H1 (cell line): Measurements from ENCODE around the gene TAF13. TPM values are rescaled to one million over a fixed set of nuclear protein-coding genes. Genes with fewer than 3 reads are reported as not detected.

Experiments used
- CTCF ChIA-PET: fragments of 300-600 bp; sonication (Branson Sonifier 250); formaldehyde crosslinking; loops from one replicate; lab custom pipeline; 2021; ENCODE audit not compliant: partially characterized antibody; lab: Charles Lee
- POLR2A ChIA-PET: fragments of 300-600 bp; sonication (Branson Sonifier 250); formaldehyde crosslinking; loops from one replicate; lab custom pipeline; 2021; ENCODE audit warnings: inconsistent platforms; ENCODE audit not compliant: partially characterized antibody; lab: Charles Lee
- DNase-seq, 2 experiments: peaks; one replicate each; pipeline versions ENCODE4 v3.0.0 to v3.0.0-alpha.2; 2010 to 2022; ENCODE audit warnings: low spot score in 2 of 2, low read depth in 1 of 2, mixed read lengths in 1 of 2
- FAIRE-seq: peaks from 2 replicates; lab custom pipeline; 2011; peaks lifted over from hg19 to GRCh38; lab: Jason Lieb, UNC
- H2AFZ ChIP-seq: 2 replicates; pipeline ENCODE4 v1.8.1; 2012; ENCODE audit warnings: low read length, inconsistent platforms
- H2AK5ac ChIP-seq: 2 replicates; pipeline ENCODE4 v1.6.1; 2013; ENCODE audit warnings: low read depth, low read length
- H2BK120ac ChIP-seq: replicated peaks from 2 replicates; pipeline ENCODE3; 2013; ENCODE audit warnings: low read depth, low read length, inconsistent platforms
- H2BK12ac ChIP-seq: 2 replicates; pipeline ENCODE4 v1.6.1; 2013; ENCODE audit warnings: low read depth, low read length
- H2BK15ac ChIP-seq: 2 replicates; pipeline ENCODE4 v1.6.1; 2013; ENCODE audit warnings: low read length
- H2BK20ac ChIP-seq: 2 replicates; pipeline ENCODE4 v1.6.1; 2013; ENCODE audit warnings: low read length
- H2BK5ac ChIP-seq: 2 replicates; pipeline ENCODE4 v1.6.1; 2013; ENCODE audit warnings: low read depth, low read length
- H3K14ac ChIP-seq: 2 replicates; pipeline ENCODE4 v1.6.1; 2013; ENCODE audit warnings: inconsistent platforms; ENCODE audit not compliant: insufficient read length
- H3K18ac ChIP-seq: 2 replicates; pipeline ENCODE4 v1.6.1; 2013; ENCODE audit warnings: low read length; ENCODE audit errors: extremely low read depth
- H3K23ac ChIP-seq: 2 replicates; pipeline ENCODE4 v1.6.1; 2013; ENCODE audit warnings: inconsistent platforms; ENCODE audit not compliant: insufficient read length
- H3K23me2 ChIP-seq: 2 replicates; pipeline ENCODE4 v1.6.1; 2013; ENCODE audit warnings: low read depth, low read length
- H3K27ac ChIP-seq: 2 replicates; pipeline ENCODE4 v1.6.1; 2011; ENCODE audit warnings: low read depth, low read length, inconsistent platforms
- H3K27me3 ChIP-seq, 4 experiments: replicated peaks in 1 of 4; 1 replicate in 1 of 4; 2 replicates in 3 of 4; pipeline versions ENCODE4 v1.6.1 to v1.8.1; 2011 to 2013; ENCODE audit warnings: low read length in 3 of 4, mild to moderate bottlenecking in 3 of 4, inconsistent platforms in 2 of 4, mixed read lengths in 2 of 4, moderate library complexity in 1 of 4; ENCODE audit not compliant: control insufficient read depth in 3 of 4, insufficient read depth in 3 of 4; ENCODE audit errors: extremely low read depth in 1 of 4
- H3K36me3 ChIP-seq, 4 experiments: 2 replicates each; pipeline versions ENCODE4 v1.6.1 to v1.8.1; 2011 to 2013; ENCODE audit warnings: mild to moderate bottlenecking in 4 of 4, low read length in 3 of 4, moderate library complexity in 2 of 4, control low read depth in 1 of 4, inconsistent platforms in 1 of 4; ENCODE audit not compliant: insufficient read depth in 4 of 4, control insufficient read depth in 2 of 4
- H3K4ac ChIP-seq: replicated peaks from 2 replicates; pipeline ENCODE3; 2013; ENCODE audit warnings: low read length, low read depth, mixed read lengths, inconsistent platforms; ENCODE audit not compliant: insufficient read length
- H3K4me1 ChIP-seq, 4 experiments: replicated peaks in 1 of 4; 1 replicate in 1 of 4; 2 replicates in 3 of 4; pipeline versions ENCODE4 v1.6.1 to v1.8.1; 2011 to 2013; ENCODE audit warnings: low read length in 3 of 4, inconsistent platforms in 2 of 4, mixed read lengths in 1 of 4; ENCODE audit not compliant: insufficient read depth in 4 of 4, control insufficient read depth in 3 of 4
- H3K4me2 ChIP-seq, 2 experiments: 2 replicates each; pipeline versions ENCODE4 v1.6.1 to v1.8.1; 2011 to 2013; ENCODE audit warnings: low read depth in 2 of 2, low read length in 2 of 2, control low read depth in 1 of 2, inconsistent platforms in 1 of 2, mild to moderate bottlenecking in 1 of 2; ENCODE audit not compliant: insufficient read depth in 1 of 2
- H3K4me3 ChIP-seq, 4 experiments: fragments of 200-600, 300-600 bp in 1 of 4; sonication (generic), shearing (Covaris generic), sonication (Bioruptor Twin) in 1 of 4; 2 replicates each; pipeline versions ENCODE4 v1.5.1 to v1.8.1; 2011 to 2016; ENCODE audit warnings: low read length in 4 of 4, low read depth in 3 of 4, control low read depth in 2 of 4, inconsistent platforms in 2 of 4, mild to moderate bottlenecking in 2 of 4, mixed read lengths in 1 of 4, moderate library complexity in 1 of 4; ENCODE audit not compliant: insufficient read depth in 2 of 4; ENCODE audit errors: extremely low read depth in 1 of 4
- H3K56ac ChIP-seq: replicated peaks from 2 replicates; pipeline ENCODE3; 2013; ENCODE audit warnings: low read depth, mild to moderate bottlenecking, mixed read lengths, low read length, inconsistent platforms; ENCODE audit not compliant: insufficient read length
- H3K79me1 ChIP-seq: 2 replicates; pipeline ENCODE4 v1.6.1; 2013; ENCODE audit warnings: low read depth, low read length, control low read depth
- H3K79me2 ChIP-seq, 2 experiments: 2 replicates each; pipeline versions ENCODE4 v1.6.1 to v1.8.1; 2012 to 2013; ENCODE audit warnings: low read length in 2 of 2, mild to moderate bottlenecking in 2 of 2, inconsistent platforms in 1 of 2; ENCODE audit not compliant: insufficient read depth in 2 of 2, control insufficient read depth in 1 of 2
- H3K9ac ChIP-seq, 4 experiments: replicated peaks in 1 of 4; 1 replicate in 1 of 4; 2 replicates in 3 of 4; pipeline versions ENCODE4 v1.6.1 to v1.8.1; 2011 to 2013; ENCODE audit warnings: low read depth in 3 of 4, low read length in 3 of 4, control low read depth in 2 of 4, mild to moderate bottlenecking in 2 of 4, moderate library complexity in 2 of 4, inconsistent platforms in 1 of 4; ENCODE audit errors: extremely low read depth in 1 of 4
- H3K9me3 ChIP-seq, 2 experiments: 2 replicates each; pipeline versions ENCODE4 v1.6.1 to v1.8.1; 2012 to 2013; ENCODE audit warnings: mild to moderate bottlenecking in 2 of 2, moderate library complexity in 2 of 2, control low read depth in 1 of 2, inconsistent platforms in 1 of 2, low read depth in 1 of 2, low read length in 1 of 2, mixed read lengths in 1 of 2; ENCODE audit not compliant: insufficient read depth in 2 of 2
- H4K20me1 ChIP-seq, 2 experiments: replicated peaks in 1 of 2; 2 replicates each; pipeline versions ENCODE3 to v1.8.1; 2011 to 2013; ENCODE audit warnings: inconsistent platforms in 2 of 2, low read length in 2 of 2, mild to moderate bottlenecking in 1 of 2; ENCODE audit not compliant: insufficient read depth in 2 of 2, control insufficient read depth in 1 of 2
- H4K5ac ChIP-seq: 2 replicates; pipeline ENCODE4 v1.6.1; 2013; ENCODE audit warnings: low read length, low read depth, mixed read lengths, inconsistent platforms; ENCODE audit not compliant: insufficient read length
- H4K8ac ChIP-seq: 2 replicates; pipeline ENCODE4 v1.8.0; 2013; ENCODE audit warnings: mild to moderate bottlenecking, moderate library complexity, low read length, inconsistent platforms; ENCODE audit not compliant: insufficient read depth; ENCODE audit errors: extremely low read depth
- H4K91ac ChIP-seq: replicated peaks from 2 replicates; pipeline ENCODE3; 2013; ENCODE audit warnings: low read length, mixed read lengths, inconsistent platforms; ENCODE audit not compliant: insufficient read length
- ASH2L ChIP-seq: fragments of 200-600, 300-600 bp; sonication (generic); IDR thresholded peaks from one replicate; pipeline ENCODE4 v1.7.1; 2017; ENCODE audit warnings: low read length
- BRCA1 ChIP-seq: IDR thresholded peaks from 2 replicates; pipeline ENCODE4 v1.6.1; 2012; ENCODE audit warnings: low read depth, low read length, improper control_type of control experiment
- CBX8 ChIP-seq: fragments of 300-800, 300-1000 bp; sonication (generic); IDR thresholded peaks from 2 replicates; pipeline ENCODE4 v1.7.1; 2016; ENCODE audit warnings: low read depth, low read length, borderline replicate concordance
- FOSL1 ChIP-seq: IDR thresholded peaks from 2 replicates; pipeline ENCODE4 v1.6.1; 2011; ENCODE audit warnings: mild to moderate bottlenecking, low read depth, low read length, moderate library complexity; ENCODE audit not compliant: insufficient read depth
- JUN ChIP-seq: IDR thresholded peaks from 2 replicates; pipeline ENCODE4 v1.6.1; 2011; ENCODE audit warnings: low read depth, mild to moderate bottlenecking, improper control_type of control experiment, low read length
- KDM1A ChIP-seq: fragments of 200-600, 300-600 bp; sonication (generic); IDR thresholded peaks from 2 replicates; pipeline ENCODE4 v1.7.1; 2016; ENCODE audit warnings: mild to moderate bottlenecking, low read length, borderline replicate concordance
- KDM5A ChIP-seq: fragments of 200-600 bp; IDR thresholded peaks from 2 replicates; pipeline ENCODE4 v1.7.1; 2012; ENCODE audit warnings: mild to moderate bottlenecking, low read length, inconsistent platforms, mixed read lengths
- NANOG ChIP-seq: IDR thresholded peaks from 2 replicates; pipeline ENCODE4 v1.6.1; 2011; ENCODE audit warnings: low read length, low read depth, mild to moderate bottlenecking, inconsistent platforms; ENCODE audit not compliant: insufficient read depth, poor library complexity, severe bottlenecking
- SUZ12 ChIP-seq: fragments of 200-600 bp; sonication (generic); IDR thresholded peaks from 2 replicates; pipeline ENCODE4 v1.6.1; 2012; ENCODE audit warnings: mild to moderate bottlenecking, inconsistent platforms, low read length, moderate library complexity, mixed read lengths
- ZNF274 ChIP-seq: IDR thresholded peaks from 2 replicates; pipeline ENCODE4 v1.7.0; 2012; ENCODE audit warnings: low read length, borderline replicate concordance; ENCODE audit errors: extremely low read depth
- WGBS, 2 experiments: shearing (Covaris generic) in 1 of 2; methylation state at CpG; one replicate each; pipeline versions ENCODE4 v1.1.6 to v1.1.7; 2013 to 2015; ENCODE audit warnings: low lambda C conversion rate in 2 of 2, mixed read lengths in 2 of 2, inconsistent platforms in 1 of 2, low coverage in 1 of 2, missing lambda C conversion rate in 1 of 2; ENCODE audit not compliant: insufficient replicate concordance in 2 of 2, insufficient coverage in 1 of 2, insufficient read length in 1 of 2; ENCODE audit errors: extremely low coverage in 1 of 2, missing lambda C conversion rate in 1 of 2; 5-methylcytosine and 5-hydroxymethylcytosine counted together
- polyA plus RNA-seq, 7 experiments: library from polyadenylated mRNA; depleted of rRNA in 3 of 7; stranded (reverse) in 5 of 7; unstranded in 2 of 7; fragments of >200 nt in 5 of 7; fragments of 200-250 nt in 2 of 7; gene quantifications; 1 replicate in 5 of 7; 2 replicates in 1 of 7; 4 replicates in 1 of 7; pipeline versions ENCODE4 v1.2.1 to v1.2.3, GENCODE V29; 2011 to 2013; ENCODE audit warnings: missing spikeins in 2 of 7, mixed read lengths in 2 of 7
- total RNA-seq: library from RNA; stranded (reverse); fragmentation: NEBNext Ultra II Directional; extraction: Animal tissue kit (Norgen Biotek cat#: 25700); gene quantifications from 2 replicates; pipeline ENCODE4 v1.2.1, GENCODE V29; 2021
- TF ChIP-seq, protein P1 (sequence below): IDR thresholded peaks from 2 replicates; pipeline ENCODE4 v1.6.1; 2012; ENCODE audit warnings: inconsistent platforms

TAF13 gene
- total and polyA plus RNA-seq, 2 of the 8 experiments (the other 6 are each of a cell fraction or from before 2014, with no cell fraction given), result 13.1 to 41.7 TPM

DNA sequence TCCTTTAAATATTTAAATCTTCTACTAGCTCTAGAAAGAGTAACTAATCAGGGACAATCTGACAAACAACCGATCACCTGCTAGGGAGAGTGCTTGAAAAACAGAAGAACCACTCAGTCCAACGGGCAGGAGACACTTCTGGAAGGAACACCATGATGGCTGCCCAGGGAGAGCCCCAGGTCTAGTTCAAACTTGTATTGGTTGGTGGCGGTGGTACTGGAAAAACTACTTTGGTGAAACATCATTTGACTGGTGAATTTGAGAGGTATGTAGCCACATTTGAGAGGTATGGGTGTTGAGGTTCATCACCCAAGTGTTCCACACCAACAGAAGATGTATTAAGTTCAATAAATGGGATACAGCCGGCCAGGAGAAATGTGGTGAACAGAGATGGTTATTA is 29.1 kb downstream of the TAF13 start:
- Histone ChIP-seq H3K56ac (no peak overlapping the region), H3K23me2 (peaks cover 2% of the 10 kb centered on the region; the same call in 1 of the 2 replicates), H3K4me1 (no peaks in the 10 kb centered on the region), H4K5ac (no peak overlapping the region), H4K20me1 (no peaks in the 10 kb centered on the region), H2BK120ac (no peak overlapping the region), H3K9ac (no peak overlapping the region), H3K79me1 (no peaks in the 10 kb centered on the region; the same call in 1 of the 2 replicates), H3K4me3 (no peak overlapping the region), H2BK12ac (no peak overlapping the region), H3K4ac (no peak overlapping the region), H3K9me3 (no peaks in the 10 kb centered on the region), H3K79me2 (no peaks in the 10 kb centered on the region), H3K36me3 (no peaks in the 10 kb centered on the region), H3K23ac (no peak overlapping the region), H2BK20ac (no peak overlapping the region), H3K14ac (no peak overlapping the region), H4K8ac (no peak overlapping the region), H2BK15ac (no peak overlapping the region), H3K4me2 (no peak overlapping the region), H3K27ac (no peak overlapping the region)
- WGBS, 2 experiments, result 89% methylated on average over 4 of the region's 4 CpGs; no CpG with 5 or more reads in 1 of the 2 experiments
- FAIRE-seq, result no peak
- POLR2A ChIA-PET, result no interaction called here
- no peak for DNase-seq
- TF ChIP-seq JUN (no peak), CBX8 (no peak), KDM5A (no peak), BRCA1 (no peak), FOSL1 (no peak), SUZ12 (no peak), ZNF274 (no peak), NANOG (no peak), ASH2L (no peak), KDM1A (no peak)
- TF ChIP-seq, protein P1, sequence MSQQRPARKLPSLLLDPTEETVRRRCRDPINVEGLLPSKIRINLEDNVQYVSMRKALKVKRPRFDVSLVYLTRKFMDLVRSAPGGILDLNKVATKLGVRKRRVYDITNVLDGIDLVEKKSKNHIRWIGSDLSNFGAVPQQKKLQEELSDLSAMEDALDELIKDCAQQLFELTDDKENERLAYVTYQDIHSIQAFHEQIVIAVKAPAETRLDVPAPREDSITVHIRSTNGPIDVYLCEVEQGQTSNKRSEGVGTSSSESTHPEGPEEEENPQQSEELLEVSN, result no peak
- TF ChIP-seq, all 59 proteins: peak for 0
- CTCF ChIA-PET, result no interaction called here
- no peaks in the 10 kb centered on the region for H3K27me3 ChIP-seq
- H3K18ac ChIP-seq, result no peak overlapping the region
- no peak overlapping the region for H4K91ac ChIP-seq
- no peak overlapping the region for H2BK5ac ChIP-seq
- H2AFZ ChIP-seq, result peak overlapping the region; percentile 51
- no peak overlapping the region for H2AK5ac ChIP-seq
